NCI-H1105 treated with DMSO at 0.1 percent for 48 hours (cell line): ENCODE data around the gene CTU2.

Experiments used
- DNase-seq: peaks from one replicate; lab custom pipeline; 2025; lab: John Stamatoyannopoulos, UW

The CTU2 gene

DNA sequence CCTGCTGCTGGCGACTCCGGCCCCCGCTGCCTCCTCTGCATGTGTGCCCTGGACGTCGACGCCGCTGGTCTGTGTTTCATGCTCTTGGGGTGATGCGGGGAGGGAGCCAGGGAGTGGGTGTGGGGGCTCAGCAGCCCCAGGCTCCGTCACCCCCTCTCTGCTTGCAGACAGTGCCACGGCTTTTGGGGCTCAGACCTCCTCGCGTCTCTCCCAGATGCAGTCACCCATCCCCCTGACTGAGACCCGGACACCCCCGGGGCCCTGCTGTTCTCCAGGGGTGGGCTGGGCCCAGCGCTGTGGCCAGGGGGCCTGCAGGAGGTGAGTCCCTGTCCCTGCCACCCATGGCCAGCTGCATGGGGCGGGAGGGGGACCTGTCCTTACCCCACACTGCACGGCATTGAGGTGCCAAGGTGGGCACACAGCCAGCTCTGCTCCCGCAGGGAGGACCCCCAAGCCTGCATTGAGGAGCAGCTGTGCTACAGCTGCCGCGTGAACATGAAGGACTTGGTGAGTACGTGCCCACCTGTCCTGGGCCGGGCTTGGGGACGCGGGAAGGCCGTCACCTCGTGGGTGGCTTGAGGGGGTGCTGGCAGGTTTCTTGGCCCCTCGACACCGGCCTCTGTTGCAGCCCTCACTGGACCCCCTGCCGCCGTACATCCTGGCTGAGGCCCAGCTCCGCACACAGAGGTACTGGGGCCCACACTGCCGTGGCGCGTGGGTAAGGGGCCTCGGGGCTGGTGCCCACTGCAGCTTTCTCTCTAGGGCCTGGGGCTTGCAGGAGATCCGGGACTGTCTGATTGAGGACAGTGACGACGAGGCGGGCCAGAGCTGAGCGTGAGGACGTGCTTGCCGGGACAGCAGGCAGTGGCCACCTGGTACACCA, 8.4 kb downstream of the CTU2 start:
- DNase-seq: no peak

DNA sequence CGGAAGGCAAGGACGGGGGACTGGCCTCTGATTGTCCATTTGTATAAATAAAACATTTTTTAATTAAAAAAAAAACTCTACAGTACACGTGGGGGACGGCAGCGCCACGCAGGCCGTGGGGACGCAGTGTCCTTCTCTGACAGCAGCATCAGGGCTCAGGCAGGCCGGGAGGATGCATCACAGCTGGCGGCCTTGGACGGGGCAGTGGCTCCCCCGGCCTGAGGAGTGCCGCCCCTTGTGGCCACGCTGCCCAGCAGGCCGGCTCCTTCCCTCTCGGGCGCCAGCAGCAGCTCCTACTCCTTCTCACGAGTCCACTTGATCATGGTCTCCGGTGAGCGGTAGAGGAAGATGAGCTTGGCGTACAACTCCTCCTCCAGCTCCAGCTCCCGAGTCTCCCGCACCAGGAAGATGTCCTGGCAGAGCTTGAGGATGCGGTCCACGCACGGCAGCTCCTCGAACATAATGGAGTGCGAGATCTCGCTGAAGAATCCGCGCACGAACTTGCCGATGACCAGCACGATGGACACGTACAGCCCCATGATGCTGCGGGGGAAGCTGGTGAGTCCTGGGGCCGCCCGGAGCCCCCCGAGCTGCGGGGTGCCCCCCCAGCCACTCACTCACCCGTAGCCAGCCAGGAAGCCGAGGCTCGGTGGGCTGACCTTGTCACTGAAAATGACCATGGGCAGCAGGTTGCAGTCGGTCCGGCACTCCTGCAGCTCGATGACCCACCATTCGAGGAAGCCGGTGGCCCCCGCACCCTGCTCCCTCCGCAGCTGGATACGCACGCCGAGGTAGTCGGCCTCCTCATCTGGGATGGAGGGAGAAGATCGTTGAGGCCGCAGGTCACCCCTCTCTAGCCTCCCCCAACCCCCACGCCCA, 9.2 kb downstream of the CTU2 start:
- no peak for DNase-seq

DNA sequence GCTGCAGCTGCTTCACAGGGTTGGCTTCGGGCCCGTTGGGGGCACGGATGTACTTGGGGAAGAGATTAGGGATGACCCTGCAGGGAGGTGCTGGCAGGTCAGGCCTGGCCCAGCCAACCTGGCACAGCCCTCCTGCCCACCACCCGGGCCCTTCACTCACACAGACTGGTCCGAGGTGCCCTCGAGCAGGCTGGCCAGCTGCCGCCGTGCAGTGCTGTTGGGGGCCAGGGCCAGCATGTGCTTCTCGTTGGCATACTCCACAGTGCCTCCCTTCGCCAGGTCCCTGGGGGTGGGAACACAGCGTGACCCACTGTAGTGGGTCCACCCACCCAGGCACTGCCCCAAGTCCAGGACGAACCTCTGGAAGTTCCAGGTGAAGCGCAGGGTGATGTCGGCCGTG, 9.9 kb downstream of the CTU2 start:
- no peak for DNase-seq

DNA sequence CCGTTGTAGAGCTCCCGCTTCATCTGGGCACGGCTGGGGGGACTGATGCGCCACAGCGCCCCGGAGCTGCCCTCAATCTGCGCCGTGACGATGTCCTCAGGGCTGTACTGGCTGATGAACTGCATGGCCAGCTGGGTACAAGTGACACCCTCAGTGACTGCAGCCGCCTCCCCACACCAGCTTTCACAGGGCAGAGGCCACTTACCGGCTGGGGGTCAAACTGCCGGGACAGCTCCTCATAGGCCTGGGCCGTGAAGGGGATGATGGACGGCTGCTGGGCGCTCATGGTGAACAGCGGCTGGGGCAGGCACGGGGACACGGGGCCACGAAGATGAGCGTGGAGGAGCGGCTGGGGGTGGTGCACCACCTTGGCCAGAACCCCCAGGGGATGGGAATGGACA, 10.3 kb downstream of the CTU2 start:
- no peak for DNase-seq

DNA sequence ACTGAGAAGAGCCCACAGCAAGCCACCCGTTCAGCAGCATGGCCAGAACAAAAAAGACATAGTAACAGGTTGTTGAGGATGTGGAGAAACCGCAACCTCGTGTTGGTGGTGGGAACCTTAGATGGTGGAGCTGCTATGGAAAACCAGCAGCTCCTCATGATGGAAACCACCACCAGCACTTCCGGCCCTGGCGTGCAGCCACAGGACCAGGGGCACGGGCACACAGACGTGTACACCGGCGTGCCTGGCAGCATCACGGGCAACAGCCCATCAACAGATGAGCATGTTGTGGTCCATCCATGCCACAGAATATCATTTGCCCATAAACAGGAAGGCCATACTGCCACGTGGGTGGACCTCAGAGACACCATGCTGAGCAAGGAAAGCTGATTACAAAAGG, 11.9 kb downstream of the CTU2 start:
- DNase-seq: no peak

DNA sequence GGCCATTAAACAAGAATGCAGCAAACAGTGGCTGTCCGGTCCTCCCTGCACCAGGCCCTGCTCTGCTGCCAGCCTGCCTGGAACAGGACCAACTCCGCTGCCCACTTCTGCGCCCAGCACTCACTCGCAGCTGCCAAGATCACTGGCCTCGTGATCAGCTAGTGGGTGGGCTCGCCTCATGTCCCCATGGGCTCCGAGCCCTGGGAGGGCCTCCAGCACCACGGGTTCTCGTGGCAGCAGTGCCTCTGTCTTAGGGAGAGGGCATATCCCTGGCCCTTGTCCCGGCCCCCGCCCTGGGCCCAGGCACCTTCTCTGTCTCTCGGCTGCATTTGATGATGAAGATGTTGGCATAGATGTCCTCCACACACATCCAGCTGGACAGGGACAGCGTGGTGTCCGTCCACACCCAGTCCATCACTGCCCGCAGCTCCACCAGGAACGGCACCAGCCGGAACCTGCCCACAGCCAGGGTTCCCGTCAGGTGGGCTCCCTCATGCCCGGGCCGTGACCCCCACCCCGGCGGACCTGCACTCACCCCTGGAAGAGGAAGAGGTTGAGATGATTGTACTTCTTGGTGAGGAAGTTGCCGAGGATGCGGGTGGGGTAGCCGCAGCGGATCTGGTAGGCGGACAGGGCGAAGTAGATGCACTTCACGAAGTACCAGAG, 13.1 kb downstream of the CTU2 start:
- DNase-seq: no peak

DNA sequence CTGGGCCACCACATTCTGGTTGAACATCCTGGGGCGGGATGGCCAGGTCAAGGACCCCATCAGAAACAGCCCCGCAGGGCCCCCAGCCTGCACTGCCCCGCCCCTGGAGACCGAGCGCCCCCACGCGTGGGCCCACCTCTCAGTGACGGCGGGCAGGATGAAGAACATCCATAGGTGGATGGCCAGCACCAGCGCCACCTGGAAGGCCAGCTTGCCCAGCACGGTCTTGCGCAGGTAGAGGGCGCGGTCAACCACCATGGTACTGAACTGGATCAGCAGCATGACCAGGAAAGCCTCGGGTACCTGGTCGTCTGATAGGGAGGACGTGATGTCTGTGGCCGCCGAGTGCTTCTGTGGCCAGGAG, 13.6 kb downstream of the CTU2 start:
- no peak for DNase-seq

DNA sequence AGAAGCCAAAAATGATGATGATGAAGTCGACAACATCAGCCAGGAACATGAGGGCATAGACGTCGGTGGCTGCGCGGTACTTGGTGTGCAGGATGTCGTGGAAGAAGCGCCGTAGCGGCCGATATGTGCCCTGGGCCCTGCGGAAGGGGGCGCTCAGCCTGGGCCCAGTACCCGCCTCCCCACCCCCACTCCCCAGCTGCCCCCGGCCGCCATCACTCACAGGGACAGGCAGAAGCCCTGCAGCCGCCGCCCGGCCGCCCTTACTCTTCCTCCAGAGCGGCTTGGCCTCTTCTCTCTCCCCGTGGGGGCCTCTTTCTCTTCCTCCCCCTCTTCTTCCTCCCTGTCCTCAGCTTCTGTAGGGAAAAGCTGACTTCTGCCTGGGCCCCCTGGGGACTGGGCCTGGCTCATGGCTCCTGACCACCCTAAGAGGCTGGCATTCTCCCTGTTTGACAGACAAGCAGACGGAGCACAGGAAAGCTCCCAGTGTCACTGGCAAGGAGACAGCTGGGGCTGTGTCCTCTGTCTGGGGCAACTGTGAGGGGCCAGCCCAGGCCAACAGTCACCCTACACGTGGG, 14.2 kb downstream of the CTU2 start:
- DNase-seq: no peak

DNA sequence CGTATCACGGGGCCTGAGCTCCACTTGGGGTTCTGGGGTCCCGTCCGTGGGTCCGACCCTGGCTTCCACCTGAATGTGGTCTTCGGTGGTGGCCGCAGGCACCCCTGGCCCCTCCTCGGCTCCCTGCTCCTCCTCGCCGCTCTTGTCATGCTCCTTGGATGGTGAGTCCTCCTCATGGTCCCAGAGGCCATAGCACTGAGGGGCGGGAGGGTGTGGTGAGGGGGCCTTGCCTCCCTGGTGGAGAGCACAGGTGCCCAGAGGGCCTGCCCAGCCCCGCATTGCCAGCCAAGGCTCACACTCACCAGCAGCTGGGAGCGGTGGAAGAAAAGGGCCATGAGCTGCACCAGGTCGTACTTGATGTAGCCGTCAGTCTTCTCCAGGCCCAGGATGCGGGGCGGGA, 14.9 kb downstream of the CTU2 start:
- DNase-seq: no peak

DNA sequence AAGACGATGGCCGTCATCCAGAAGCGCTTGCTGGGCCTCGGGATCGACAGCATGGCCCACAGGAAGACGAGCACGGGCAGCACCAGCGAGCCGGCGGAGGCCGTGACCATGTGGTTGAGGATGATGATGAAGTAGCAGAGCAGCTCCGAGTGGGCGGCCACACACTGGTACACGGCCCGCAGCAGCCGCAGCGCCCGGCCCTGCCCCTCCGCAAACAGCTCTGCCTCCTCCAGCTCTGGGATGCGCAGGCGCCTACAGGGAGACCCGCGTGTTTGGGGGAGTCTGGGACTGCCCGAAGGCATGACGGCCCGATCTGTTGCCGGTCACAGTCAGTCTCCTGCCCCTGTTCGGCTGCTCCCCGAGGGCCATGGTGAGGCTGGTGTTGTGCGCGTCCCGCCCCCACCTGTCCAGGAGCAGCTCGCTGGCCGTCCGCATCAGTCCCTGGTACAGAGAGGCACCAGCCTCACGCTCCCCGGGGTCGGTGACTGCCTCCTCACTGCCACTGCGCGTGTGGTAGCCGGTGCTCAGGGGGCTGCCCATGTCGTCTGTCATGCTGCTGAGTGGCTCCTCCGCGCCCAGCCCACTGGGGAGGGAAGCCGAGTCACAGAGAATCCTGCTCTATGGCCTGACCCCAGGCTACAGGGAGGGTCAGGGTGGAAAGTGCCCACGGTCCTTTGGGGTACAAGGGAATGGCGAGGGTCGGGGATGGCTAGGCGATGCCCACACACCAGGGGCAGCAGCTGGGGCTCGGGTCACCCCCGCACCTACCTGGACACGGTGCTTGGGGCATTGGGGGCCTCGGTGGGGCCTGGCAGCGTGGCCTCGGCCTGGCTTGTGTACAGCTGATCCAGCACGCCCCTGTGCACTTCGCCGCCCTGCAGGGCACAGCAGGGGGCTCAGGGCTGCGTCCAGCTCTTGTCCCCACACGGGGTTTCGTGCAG, 15.8 kb downstream of the CTU2 start:
- DNase-seq: no peak

DNA sequence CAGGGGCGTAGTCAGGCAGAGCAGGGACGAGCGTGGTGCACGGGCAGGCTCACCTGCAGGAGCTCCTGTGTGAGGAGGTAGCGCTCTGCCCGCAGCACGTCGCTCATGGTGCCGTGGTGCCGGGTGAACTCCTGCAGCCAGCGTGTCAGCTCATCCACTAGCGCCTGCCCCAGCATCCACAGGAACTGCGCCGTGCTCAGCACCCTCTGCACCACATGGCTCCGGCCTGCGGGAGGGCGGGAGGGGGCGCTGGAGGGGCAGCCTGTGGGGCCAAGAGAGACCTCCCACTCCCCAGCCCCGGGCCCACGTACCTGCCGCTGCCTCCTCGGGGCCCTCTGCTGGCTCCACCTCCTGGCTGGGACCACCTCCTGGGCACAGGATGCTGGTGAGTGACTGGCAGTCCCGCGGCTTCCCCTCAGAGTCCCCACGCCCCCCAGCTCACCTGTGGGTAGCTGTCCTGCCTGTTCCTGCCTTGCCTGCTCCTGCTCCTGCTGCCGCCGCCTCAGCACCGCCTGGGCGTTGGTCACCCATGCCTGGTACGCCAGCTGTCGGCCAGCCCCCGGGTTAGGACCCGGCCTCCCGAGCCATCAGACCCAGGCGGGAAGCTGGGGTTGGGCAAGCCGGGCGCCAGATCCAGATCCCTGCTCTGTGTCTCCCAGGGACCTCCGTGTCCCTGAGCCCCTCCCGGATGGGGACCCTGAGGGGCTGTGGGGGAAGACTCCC, 16.6 kb downstream of the CTU2 start:
- DNase-seq: no peak

DNA sequence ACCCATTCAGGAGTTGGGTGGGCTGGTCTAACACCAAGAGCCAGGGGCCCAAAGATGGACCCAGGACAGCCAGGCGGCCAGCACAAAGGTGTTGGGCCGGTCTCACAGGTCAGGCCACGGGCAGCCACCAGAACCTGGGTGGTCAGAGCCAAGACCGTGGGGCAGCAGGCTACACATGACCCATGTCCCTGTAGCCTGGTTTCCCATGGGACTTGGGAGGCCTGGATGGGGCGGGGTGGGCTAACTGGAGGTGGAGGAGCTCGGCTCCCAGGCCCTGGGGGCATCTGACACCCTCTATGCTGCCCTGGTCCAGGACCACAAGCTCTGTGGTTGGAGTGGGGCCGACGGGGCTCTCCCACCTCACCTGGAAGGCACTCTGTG, 17.2 kb downstream of the CTU2 start:
- no peak for DNase-seq

DNA sequence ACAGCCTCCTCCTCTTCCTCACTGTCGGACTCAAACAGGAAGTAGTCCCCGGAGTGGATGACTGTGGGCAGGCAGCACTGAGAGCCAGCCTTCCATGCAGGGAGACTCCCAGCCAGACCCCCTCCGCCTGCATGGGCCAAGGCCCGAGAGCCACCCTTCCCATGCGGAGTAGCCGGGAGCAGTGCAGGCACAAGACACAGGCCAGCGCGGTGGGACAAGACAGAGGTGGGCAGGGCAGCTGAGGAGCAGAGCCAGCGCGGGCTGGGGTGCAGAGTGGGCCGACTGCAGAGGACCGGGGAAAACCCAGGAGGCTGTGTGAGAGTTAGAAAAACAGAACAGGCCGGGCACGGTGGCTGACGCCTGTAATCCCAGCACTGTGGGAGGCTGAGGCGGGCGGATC, 17.6 kb downstream of the CTU2 start:
- DNase-seq: no peak

DNA sequence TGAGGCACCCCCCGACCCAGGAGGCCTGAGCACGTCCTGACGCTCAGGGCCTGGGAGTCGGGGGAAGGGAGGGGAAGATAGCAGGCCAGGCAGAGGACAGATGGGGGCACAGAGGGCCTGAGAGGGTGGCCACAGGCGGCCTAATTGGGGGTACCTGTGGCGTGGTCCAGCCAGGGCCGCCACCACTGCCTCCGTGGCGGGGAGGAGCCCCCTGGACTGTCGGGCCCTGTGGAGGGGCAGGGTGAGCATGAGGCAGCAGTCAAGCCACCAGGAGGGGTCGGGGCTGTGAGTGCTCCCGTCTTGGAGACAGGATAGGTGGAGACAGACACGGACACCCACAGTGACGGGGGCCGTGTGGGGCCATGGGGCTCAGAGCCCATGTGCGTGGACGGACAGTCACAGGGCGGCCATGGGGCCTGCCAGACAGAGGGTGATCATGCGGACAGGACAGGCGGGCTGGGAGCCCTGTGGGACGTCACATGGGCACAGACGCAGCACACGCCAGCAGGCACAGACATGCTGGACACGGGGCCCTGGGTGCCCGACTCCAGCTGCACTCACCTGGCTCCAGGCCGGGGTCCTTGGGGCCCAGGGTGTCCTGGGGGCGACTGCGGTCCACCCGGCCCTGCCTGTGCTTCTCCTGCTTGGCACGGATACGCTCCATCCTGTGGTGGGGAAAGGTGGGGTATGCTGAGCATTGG, 18.7 kb downstream of the CTU2 start:
- DNase-seq: no peak

DNA sequence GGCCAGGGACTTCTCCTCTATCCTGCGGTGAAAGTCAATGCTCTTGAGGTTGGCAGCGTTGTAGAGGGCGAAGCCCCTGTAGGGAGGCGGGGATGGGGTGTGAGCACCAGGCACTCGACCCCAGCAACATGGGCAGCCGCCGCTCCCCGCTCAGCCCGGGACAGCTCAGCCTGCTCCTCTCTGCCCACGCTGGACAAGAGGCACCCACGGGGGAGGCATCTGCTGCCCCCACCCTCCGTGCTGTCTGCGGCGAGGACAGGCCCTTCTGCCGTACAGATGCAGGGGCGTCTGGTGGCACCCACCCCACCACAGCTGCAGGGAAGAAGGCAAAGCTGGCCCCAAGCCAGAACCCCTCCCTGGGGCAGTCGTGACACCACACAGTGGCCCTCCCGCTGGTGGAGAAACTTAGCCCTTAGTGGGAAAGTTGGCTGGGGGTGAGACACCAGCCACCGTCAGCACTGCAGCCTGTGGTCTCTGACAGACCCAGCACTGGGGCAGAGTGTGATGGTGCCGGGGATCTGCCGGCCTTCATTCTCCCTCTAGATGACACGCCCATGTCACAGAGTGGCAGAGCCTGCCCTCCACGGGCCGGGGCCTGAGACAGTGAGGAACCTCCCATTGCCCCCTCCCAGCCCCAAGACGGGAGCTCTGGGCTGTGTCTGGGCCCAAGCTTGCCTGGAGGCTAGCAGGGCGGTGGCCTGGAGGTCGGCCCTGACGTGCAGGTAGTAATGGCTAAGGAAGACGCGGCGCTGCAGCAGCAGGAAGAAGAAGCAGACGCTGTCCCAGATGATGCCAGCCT, 19.5 kb downstream of the CTU2 start:
- DNase-seq: no peak

DNA sequence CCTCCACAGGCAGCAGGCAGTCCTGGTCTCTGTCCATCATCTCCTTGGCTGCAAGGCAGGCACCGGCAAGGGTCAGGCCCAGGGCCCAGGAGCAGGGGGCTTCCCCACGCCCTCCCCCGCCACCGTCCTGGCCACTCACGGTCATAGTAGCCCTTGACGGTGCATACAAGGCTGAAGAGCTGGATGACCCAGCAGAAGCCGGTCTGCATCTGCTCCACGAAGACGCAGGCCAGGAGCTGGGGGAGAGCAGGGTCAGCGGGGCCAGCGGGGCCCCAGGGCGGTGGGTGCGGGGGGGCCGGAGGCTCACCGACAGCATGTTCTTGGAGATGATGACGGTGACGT, 20.1 kb downstream of the CTU2 start:
- no peak for DNase-seq

DNA sequence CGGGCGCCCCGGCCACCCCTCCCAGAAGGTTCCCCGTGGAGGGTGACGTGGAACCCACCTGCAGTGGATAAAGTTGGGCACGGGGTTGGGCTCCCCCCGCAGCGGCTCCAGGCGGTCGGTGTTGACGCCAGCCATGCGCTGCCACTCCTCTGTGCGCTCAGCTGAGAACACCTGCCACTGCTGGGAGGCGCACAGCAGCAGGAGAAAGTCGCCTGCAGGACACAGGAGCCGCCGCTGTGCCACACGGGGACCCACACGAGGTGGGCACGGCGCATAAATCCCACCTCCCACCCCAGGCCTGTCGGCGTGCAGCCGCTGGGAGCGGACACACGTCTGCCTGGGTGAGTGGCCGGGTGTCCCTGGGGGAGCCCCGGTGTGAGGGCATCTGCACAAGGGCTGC, 20.7 kb downstream of the CTU2 start:
- DNase-seq: no peak

DNA sequence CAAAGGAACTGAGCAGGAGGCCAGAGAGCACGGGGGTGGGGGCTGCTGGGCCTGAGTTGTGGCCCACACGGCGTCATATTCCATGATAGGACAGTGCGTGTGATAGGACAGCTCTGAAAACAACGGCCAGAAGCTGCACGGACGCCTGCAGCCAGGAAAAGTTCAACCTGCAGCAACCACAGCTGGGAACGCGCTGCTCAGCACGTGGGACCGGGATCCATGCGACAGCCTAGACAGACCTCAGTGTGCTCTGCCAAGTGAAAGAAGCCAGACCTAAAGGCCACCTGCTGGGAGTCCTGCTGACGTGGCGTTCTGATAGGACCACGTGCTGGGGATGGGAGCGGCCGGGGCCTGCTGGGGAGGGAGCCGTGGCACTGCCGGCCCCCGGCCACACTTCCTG, 21.6 kb downstream of the CTU2 start:
- no peak for DNase-seq
